Renal pelvis (tissue), 4 donors: Measurements from ENCODE around the gene CD96. TPM values are rescaled to one million over a fixed set of nuclear protein-coding genes. Genes with fewer than 3 reads are reported as not detected.

ENCODE experiments used
- DNase-seq: peaks from one replicate; pipeline ENCODE4 v3.0.0-alpha.2; 2013
- polyA plus RNA-seq, 3 donors: library from polyadenylated mRNA; unstranded; fragments of 120-200 nt; gene quantifications; one replicate each; pipeline ENCODE4 v1.2.1, GENCODE V29; 2013; ENCODE audit not compliant: insufficient read length in 3 of 3

CD96 gene
- polyA plus RNA-seq, 3 donors = 1.4 to 2.3 (median 1.9) TPM

- DNase-seq = no peak
These were observed 50.9 kb downstream of the CD96 start for GRCh38 chr3:111592936-111593335.

- DNase-seq = no peak
These were observed 51.7 kb downstream of the CD96 start for GRCh38 chr3:111593666-111594065.

GRCh38 chr3:111594205-111594604, 52.2 kb downstream of the CD96 start:
- no peak for DNase-seq

GRCh38 chr3:111594781-111595180, 52.8 kb downstream of the CD96 start:
- no peak for DNase-seq

- no peak for DNase-seq
These were observed 53.2 kb downstream of the CD96 start, which contains the start of gene ZBED2 for GRCh38 chr3:111595232-111595631. Gene ZBED2 (minus strand): TSS chr3:111595346. CDS start chr3:111594201, 1,145 bp downstream.

GRCh38 chr3:111596328-111596727, 54.3 kb downstream of the CD96 start:
- no peak for DNase-seq

GRCh38 chr3:111598139-111598538, 56.1 kb downstream of the CD96 start:
- DNase-seq = no peak

- no peak for DNase-seq
These were observed 56.6 kb downstream of the CD96 start for GRCh38 chr3:111598552-111598951.

- DNase-seq = no peak
These were observed 59.8 kb downstream of the CD96 start for GRCh38 chr3:111601810-111602209.

GRCh38 chr3:111603679-111604078, 61.7 kb downstream of the CD96 start:
- no peak for DNase-seq

GRCh38 chr3:111604119-111604518, 62.1 kb downstream of the CD96 start:
- DNase-seq = no peak

GRCh38 chr3:111605018-111605417, 63.0 kb downstream of the CD96 start:
- no peak for DNase-seq

- DNase-seq = no peak
These were observed 63.5 kb downstream of the CD96 start for GRCh38 chr3:111605493-111605892.

GRCh38 chr3:111607240-111607920, 65.4 kb downstream of the CD96 start:
- no peak for DNase-seq

- DNase-seq = no peak
These were observed 66.4 kb downstream of the CD96 start for GRCh38 chr3:111608383-111608782.

GRCh38 chr3:111609700-111610099, 67.7 kb downstream of the CD96 start:
- no peak for DNase-seq

GRCh38 chr3:111610189-111610588, 68.2 kb downstream of the CD96 start:
- DNase-seq = no peak

- DNase-seq = no peak
These were observed 68.6 kb downstream of the CD96 start for GRCh38 chr3:111610612-111611054.

GRCh38 chr3:111613294-111613693, 71.3 kb downstream of the CD96 start:
- DNase-seq = no peak

GRCh38 chr3:111615880-111616279, 73.9 kb downstream of the CD96 start:
- DNase-seq = no peak

- DNase-seq = no peak
These were observed 74.6 kb downstream of the CD96 start for GRCh38 chr3:111616417-111617105.

GRCh38 chr3:111617406-111617805, 75.4 kb downstream of the CD96 start:
- DNase-seq = no peak

GRCh38 chr3:111617912-111618601, 76.1 kb downstream of the CD96 start:
- no peak for DNase-seq
